NB4 (cell line): ENCODE data around the gene DNAJC3.
"Not testable (repeated sequence)": the region's sequence is repeated elsewhere in the genome, so short reads cannot be mapped to it uniquely, and the experiment has no call there.

Experiments used
- DNase-seq: peaks from one replicate; pipeline ENCODE4 v3.0.0; 2010; ENCODE audit warnings: low read depth
- H3K4me3 ChIP-seq: one replicate; pipeline ENCODE4 v1.5.1; 2011; ENCODE audit warnings: mild to moderate bottlenecking, low read depth, low read length, moderate library complexity
- MYC ChIP-seq: IDR thresholded peaks from 2 replicates; pipeline ENCODE4 v1.6.1; 2011; ENCODE audit warnings: low read depth, low read length
- POLR2A ChIP-seq: IDR thresholded peaks from 2 replicates; pipeline ENCODE4 v1.6.1; 2011; ENCODE audit warnings: mild to moderate bottlenecking; ENCODE audit not compliant: insufficient read length; ENCODE audit errors: extremely low read depth
- TF ChIP-seq, protein P1 (sequence below): IDR thresholded peaks from 2 replicates; pipeline ENCODE4 v1.6.1; 2011; ENCODE audit warnings: low read depth, low read length
- TF ChIP-seq, protein P2 (sequence below): IDR thresholded peaks from one replicate; pipeline ENCODE4 v1.5.1; 2012; ENCODE audit warnings: low read depth, low read length

Gene DNAJC3

GRCh38 chr13:95756072-95756471 is 79.1 kb downstream of the DNAJC3 start:
- TF ChIP-seq, protein P1, sequence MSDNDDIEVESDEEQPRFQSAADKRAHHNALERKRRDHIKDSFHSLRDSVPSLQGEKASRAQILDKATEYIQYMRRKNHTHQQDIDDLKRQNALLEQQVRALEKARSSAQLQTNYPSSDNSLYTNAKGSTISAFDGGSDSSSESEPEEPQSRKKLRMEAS = no peak
- H3K4me3 ChIP-seq = no peak overlapping the region
- peak; percentile 25 for DNase-seq

- H3K4me3 ChIP-seq, DNase-seq: not testable (repeated sequence)
These were observed 85.7 kb downstream of the DNAJC3 start for GRCh38 chr13:95762626-95763025.

DNA sequence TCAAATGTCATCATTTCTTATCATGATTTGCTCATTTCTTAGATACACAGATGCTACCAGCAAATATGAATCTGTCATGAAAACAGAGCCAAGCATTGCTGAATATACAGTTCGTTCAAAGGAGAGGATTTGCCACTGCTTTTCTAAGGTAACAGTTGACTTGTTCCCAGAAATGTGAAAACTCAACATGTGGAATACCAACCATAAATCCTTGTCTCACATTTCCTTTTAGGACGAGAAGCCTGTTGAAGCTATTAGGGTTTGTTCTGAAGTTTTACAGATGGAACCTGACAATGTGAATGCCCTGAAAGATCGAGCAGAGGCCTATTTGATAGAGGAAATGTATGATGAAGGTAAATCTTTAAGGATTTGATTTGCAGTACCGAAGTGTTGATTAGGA is 86.7 kb downstream of the DNAJC3 start:
- no peak overlapping the region for H3K4me3 ChIP-seq
- TF ChIP-seq POLR2A (no peak), MYC (no peak)
- TF ChIP-seq, protein P2, sequence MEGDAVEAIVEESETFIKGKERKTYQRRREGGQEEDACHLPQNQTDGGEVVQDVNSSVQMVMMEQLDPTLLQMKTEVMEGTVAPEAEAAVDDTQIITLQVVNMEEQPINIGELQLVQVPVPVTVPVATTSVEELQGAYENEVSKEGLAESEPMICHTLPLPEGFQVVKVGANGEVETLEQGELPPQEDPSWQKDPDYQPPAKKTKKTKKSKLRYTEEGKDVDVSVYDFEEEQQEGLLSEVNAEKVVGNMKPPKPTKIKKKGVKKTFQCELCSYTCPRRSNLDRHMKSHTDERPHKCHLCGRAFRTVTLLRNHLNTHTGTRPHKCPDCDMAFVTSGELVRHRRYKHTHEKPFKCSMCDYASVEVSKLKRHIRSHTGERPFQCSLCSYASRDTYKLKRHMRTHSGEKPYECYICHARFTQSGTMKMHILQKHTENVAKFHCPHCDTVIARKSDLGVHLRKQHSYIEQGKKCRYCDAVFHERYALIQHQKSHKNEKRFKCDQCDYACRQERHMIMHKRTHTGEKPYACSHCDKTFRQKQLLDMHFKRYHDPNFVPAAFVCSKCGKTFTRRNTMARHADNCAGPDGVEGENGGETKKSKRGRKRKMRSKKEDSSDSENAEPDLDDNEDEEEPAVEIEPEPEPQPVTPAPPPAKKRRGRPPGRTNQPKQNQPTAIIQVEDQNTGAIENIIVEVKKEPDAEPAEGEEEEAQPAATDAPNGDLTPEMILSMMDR = no peak
- TF ChIP-seq, protein P1 = no peak
- DNase-seq = no peak

- TF ChIP-seq, protein P2 = no peak
- TF ChIP-seq, protein P1 = no peak
- TF ChIP-seq POLR2A = no peak
- no peak overlapping the region for H3K4me3 ChIP-seq
- DNase-seq = no peak
These were observed 95.0 kb downstream of the DNAJC3 start for GRCh38 chr13:95771905-95772304.

DNA sequence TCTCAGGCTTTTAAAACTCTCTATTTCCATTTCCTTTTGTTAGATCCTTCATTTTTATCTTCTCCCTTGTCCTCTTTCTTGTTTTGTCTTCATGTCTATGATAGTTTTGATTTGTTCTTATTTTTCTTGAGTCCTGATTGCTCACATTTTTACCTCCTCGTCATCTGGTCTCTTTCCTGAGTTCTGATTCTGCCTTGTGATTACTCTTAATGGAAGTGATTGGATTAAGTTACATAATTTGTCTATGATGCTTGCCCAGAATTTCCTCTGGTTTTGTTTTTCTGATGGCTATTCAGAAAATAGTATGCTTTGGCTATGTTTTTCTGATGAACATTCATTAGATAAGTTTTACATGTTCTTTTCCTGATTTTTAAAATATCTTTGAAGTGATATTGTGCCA is 102.6 kb downstream of the DNAJC3 start:
- DNase-seq = no peak
- TF ChIP-seq, protein P1 = no peak
- TF ChIP-seq MYC (no peak), POLR2A (no peak)
- TF ChIP-seq, protein P2 = no peak
- no peak overlapping the region for H3K4me3 ChIP-seq

- no peak for DNase-seq
- no peak overlapping the region for H3K4me3 ChIP-seq
- TF ChIP-seq POLR2A = no peak
- no peak for TF ChIP-seq MYC
- TF ChIP-seq, protein P1 = no peak
- TF ChIP-seq, protein P2 = no peak
These were observed 104.1 kb downstream of the DNAJC3 start for GRCh38 chr13:95781016-95781415.

DNA sequence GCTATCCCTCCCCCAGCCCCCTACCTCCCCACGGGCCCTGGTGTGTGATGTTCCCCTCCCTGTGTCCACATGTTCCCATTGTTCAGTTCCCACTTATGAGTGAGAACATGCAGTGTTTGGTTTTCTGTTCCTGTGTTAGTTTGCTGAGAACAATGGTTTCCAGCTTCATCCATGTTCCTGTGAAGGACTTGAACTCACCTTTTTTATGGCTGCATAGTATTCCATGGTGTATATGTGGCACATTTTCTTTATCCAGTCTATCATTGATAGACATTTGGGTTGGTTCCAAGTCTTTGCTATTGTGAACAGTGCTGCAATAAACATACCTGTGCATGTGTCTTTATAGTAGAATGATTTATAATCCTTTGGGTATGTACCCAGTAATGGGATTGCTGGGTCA is 105.0 kb downstream of the DNAJC3 start:
- H3K4me3 ChIP-seq, DNase-seq: not testable (repeated sequence)

- no peak for TF ChIP-seq POLR2A
- TF ChIP-seq, protein P2 = no peak
- no peak for DNase-seq
- no peak overlapping the region for H3K4me3 ChIP-seq
These were observed 106.8 kb downstream of the DNAJC3 start for GRCh38 chr13:95783747-95784146.
